HK-2 (cell line): ENCODE data around the gene TNNT1.
A peak's percentile ranks its signal among the peaks of the same experiment; 100 is the strongest.

Experiments
- DNase-seq: peaks from one replicate; pipeline ENCODE4 v3.0.0-alpha.2; 2018; ENCODE audit not compliant: unreplicated experiment

The TNNT1 gene

DNA sequence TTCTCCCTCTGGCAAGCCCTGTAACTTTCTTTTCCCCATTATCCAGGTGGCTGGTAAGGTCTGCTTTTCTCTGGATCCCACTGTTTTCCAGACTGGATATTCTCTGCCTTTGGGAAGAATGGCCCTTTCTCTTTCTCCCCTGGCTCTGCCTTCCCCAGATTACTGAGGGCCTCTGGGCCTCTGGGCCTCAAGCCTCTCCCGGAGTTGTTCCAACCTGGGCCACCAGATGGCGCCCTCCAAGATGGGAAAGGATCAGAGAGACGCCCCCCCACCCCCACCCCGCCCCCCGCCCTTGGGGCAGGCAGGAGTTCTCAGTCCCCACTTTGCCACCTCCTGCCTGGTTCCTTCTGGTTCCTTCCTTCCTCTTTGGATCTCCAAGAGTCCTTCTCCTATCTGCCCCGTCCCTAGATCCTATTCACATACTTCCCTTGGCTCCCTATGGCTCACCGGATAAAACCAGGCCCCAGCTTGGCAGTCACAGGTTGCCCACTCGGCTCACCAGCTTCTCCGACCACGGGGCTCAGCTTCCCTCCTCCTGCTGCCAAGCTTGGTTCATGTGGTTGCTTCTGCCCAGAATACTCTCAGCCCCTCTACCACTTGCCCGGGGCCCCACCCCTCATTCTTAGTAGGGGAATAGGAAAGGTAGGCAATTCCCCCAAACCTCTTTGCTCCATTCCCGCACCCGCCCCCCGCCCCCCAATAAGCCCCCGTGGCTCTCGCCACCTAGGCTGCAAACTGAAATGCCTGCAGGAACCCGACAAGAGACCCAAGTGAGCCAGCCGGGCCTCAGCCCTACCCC lies 60.3 kb downstream of the TNNT1 start:
- peak; percentile 87 for DNase-seq

DNA sequence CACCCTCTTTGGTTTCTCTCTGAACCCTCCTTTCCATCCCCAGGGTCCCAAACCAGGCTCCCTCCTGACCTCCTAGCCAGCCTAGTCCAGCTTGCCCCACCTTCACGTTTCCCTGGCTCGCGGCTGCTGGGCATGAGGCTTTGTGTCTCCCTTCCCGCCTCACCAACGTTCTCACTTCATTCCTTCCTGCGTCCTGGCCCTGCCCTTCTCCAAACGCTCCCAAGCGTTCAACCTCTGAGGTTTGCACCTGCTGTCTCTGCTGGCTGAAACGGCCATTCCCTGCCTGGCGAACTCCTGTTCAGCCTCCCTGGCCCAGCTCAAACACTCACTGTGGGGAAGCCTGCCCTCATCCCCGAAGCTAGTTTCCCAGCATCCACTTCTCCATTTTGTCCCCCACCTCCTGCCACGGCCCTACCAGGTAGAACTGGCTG lies 61.0 kb downstream of the TNNT1 start:
- no peak for DNase-seq

DNA sequence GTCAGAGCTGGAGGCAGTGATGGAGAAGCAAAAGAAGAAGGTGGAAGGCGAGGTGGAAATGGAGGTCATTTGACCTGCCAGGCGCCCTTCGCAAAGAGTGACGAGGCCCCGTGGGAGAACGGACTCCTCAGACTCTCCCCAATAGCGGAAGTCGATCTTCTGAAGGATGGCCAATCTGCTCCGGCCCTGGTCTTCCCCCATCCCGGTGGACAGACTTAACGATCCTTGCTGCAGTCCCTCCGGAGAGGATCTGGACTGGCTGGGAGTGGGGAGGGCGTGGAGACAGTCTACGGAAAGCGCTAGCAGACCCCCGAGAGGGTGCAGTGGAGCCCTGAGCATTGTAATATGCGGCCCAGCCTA lies 61.5 kb downstream of the TNNT1 start:
- no peak for DNase-seq

DNA sequence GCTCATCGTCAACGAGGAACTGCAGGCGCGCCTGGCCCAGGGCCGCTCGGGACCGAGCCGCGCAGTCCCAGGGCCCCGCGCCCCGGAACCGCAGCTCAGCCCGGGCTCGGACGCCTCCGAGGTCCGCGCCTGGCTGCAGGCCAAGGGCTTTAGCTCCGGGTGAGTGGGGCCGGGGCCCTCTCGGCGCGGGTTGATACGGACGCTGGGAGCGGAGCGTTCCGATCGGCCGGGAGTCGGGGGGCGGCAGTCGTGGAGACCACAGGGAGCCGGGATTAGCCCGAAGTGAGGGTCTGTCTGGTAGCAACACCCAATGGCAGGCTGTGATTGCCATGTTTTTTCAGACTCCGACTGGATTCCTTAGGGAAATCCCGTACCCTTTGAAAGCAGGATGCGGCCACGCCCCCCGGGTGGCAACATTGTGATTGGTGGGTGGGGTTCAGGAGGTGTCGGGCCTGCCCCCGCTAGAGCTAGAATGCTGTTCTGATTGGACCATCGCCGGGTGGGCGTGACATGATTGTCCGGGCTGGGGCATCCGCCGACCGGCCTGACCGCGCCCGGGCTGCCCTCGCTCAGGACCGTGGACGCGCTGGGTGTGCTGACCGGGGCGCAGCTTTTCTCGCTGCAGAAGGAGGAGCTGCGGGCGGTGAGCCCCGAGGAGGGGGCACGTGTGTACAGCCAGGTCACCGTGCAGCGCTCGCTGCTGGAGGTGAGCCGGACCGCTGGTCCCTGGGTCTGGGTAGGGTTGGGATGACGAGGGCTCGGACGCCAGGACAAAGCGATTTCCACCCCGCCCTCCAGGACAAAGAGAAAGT lies 62.1 kb downstream of the TNNT1 start:
- no peak for DNase-seq

DNA sequence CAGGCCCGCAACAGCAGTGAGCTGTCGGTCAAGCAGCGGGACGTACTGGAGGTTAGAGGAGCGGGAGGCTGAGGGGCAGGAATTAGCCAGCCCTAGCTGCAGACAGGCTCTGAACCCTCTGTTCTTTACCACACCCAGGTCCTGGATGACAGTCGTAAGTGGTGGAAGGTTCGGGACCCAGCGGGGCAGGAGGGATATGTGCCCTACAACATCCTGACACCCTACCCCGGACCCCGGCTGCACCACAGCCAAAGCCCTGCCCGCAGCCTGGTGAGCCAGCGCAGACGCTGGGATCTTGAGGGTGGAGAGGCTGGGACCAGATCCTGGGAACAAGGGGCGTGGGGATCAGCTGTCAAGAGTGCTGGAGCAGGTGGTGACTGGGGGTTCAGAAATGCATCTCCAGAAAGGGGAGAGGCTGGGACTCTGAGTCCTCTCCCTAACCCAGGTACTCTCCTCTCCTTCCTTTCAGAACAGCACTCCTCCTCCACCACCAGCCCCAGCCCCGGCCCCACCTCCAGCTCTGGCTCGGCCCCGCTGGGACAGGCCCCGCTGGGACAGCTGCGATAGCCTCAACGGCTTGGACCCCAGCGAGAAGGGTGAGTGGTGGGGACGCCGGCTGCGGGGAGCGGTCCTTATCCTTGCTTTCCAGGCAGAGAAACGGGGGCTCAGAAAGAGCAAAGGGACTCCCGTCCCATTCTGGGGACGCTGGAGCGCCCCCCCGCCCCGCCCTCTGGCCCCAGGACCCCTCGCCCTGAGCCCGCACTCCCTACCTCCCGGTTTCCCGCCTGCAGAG lies 62.9 kb downstream of the TNNT1 start:
- no peak for DNase-seq

DNA sequence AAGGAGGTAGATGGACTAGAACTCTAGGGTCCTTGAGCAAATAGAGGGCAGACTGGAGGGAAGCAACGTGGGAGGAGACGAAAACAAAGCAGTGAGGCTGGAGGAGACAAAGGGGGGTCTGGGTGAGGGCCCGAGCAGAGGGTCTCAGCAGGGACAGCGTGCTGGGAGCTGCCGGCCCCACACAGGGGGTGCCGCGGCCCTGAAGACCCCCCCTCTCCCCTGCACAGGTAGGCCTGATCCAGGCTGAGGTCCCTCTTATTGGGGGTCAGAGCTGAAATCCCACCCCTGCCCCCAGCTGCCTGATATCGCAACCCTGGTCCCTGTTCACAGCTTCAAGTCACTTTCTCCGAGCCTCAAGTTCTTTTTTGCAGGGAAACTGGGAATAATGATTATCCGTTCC lies 64.6 kb downstream of the TNNT1 start:
- DNase-seq: no peak

DNA sequence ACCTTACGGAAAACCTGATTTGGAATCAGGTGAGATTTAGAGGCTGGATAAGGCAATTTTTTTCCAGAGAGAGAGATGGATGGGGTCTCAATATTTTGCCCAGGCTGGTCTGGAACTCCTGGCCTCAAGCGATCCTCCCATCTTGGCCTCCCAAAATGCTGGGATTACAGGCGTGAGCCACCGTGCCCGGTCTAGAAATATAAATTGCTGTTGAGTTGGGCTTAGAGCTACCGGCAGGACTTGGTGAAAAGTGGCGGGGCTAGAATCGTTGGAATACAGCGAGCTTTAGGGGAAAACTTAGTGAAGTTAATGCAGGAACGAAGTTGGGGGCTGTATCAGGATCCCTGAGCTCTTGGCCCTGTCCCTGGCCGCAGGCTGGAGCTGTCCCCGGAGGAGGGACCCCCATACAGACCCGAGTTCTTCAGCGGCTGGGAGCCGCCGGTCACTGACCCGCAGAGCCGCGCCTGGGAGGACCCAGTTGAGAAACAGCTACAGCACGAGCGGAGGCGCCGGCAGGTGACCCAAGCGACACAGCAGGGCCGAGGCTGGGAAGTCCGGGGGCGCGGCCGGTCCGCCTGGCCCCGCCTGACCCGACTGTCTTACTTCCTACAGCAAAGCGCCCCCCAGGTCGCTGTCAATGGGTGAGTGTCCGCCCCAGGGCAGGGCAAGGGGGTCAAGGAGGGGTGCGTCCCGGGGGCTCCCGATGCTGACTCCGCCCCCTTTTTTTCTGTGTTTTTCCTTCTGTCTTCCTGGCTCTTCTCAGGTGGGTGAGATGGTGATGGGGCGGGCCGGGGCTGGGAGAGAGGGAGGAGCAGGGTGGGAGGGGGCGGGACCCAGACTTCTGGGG lies 65.8 kb downstream of the TNNT1 start:
- no peak for DNase-seq
